Esophagus muscularis mucosa (tissue), 4 donors: ENCODE measurements around the gene NSL1. TPM values are rescaled to one million over a fixed set of nuclear protein-coding genes. Genes with fewer than 3 reads are reported as not detected.

Source experiments
- DNase-seq: peaks from one replicate; pipeline ENCODE4 v3.0.0-alpha.2; 2017; ENCODE audit errors: extremely low spot score
- H3K27ac ChIP-seq, 4 donors: fragments of 200-600 bp; sonication (generic); replicated peaks in 1 of 4; 1 replicate in 3 of 4; 2 replicates in 1 of 4; pipeline ENCODE4 v1.5.1; 2016 to 2019; ENCODE audit warnings: mild to moderate bottlenecking in 1 of 4
- H3K27me3 ChIP-seq, 4 donors: fragments of 200-600 bp; sonication (generic); one replicate each; pipeline versions ENCODE4 v1.5.1 to v1.6.0; 2016 to 2019
- H3K36me3 ChIP-seq, 4 donors: fragments of 200-600 bp; sonication (generic); one replicate each; pipeline ENCODE4 v1.5.1; 2016 to 2019
- H3K4me1 ChIP-seq, 4 donors: fragments of 200-600 bp; sonication (generic); one replicate each; pipeline ENCODE4 v1.5.1; 2016 to 2019
- H3K4me3 ChIP-seq, 4 donors: fragments of 200-600 bp; sonication (generic); 1 replicate in 2 of 4; 2 replicates in 2 of 4; pipeline ENCODE4 v1.5.1; 2016 to 2019; ENCODE audit warnings: mild to moderate bottlenecking in 4 of 4, moderate library complexity in 1 of 4
- H3K9me3 ChIP-seq, 4 donors: fragments of 200-600 bp; sonication (generic); 1 replicate in 3 of 4; 2 replicates in 1 of 4; pipeline ENCODE4 v1.5.1; 2016 to 2019
- EP300 ChIP-seq: sonication (generic); formaldehyde crosslinking; IDR thresholded peaks from one replicate; pipeline ENCODE4 v1.6.1; 2017; ENCODE audit warnings: antibody characterized with exemption
- POLR2A ChIP-seq: fragments of 450-650 bp; IDR thresholded peaks from one replicate; pipeline ENCODE4 v1.6.1; 2017; ENCODE audit warnings: antibody characterized with exemption, moderate library complexity, mild to moderate bottlenecking, low read depth
- POLR2AphosphoS5 ChIP-seq, 2 donors: sonication (generic); formaldehyde crosslinking; IDR thresholded peaks; one replicate each; pipeline ENCODE4 v1.6.1; 2017; ENCODE audit warnings: antibody characterized with exemption in 2 of 2
- WGBS: methylation state at CpG from one replicate; pipeline ENCODE4 v1.1.5; 2018; 5-methylcytosine and 5-hydroxymethylcytosine counted together
- intact Hi-C: fragments of 100-400 bp; cut with DNase I; formaldehyde crosslinking; loops from one replicate; pipeline ENCODE4 v1.15.1; 2023
- total RNA-seq, 4 donors: library from RNA; depleted of rRNA; stranded (reverse); fragments of >200 nt; gene quantifications; one replicate each; pipeline versions ENCODE4 v1.1.0 to v1.2.1, GENCODE V29; 2016
- TF ChIP-seq, protein P1 (sequence below), 3 experiments: fragments of 200-600 bp in 2 of 3; fragments of 450-650 bp in 1 of 3; sonication (generic) in 2 of 3; IDR thresholded peaks; one replicate each; pipeline ENCODE4 v1.5.1; 2017 to 2019; ENCODE audit warnings: antibody characterized with exemption in 3 of 3, mild to moderate bottlenecking in 2 of 3, moderate library complexity in 1 of 3

NSL1 gene
- total RNA-seq, 4 donors from 2014 or later: 20.0 to 42.0 (median 30.8) TPM

- intact Hi-C loops: no loop called here
- no peak overlapping the region for H3K27ac ChIP-seq
- no peaks in the 10 kb centered on the region for H3K4me1 ChIP-seq
- H3K27me3 ChIP-seq: no peaks in the 10 kb centered on the region
- no peak for DNase-seq
- no peak overlapping the region for H3K4me3 ChIP-seq
- H3K36me3 ChIP-seq: peaks cover 0 to 3% (median 0%) of the 10 kb centered on the region in 4 donors
- H3K9me3 ChIP-seq: no peaks in the 10 kb centered on the region
- 73% methylated on average over 5 of the region's 5 CpGs for WGBS
- TF ChIP-seq, protein P1, sequence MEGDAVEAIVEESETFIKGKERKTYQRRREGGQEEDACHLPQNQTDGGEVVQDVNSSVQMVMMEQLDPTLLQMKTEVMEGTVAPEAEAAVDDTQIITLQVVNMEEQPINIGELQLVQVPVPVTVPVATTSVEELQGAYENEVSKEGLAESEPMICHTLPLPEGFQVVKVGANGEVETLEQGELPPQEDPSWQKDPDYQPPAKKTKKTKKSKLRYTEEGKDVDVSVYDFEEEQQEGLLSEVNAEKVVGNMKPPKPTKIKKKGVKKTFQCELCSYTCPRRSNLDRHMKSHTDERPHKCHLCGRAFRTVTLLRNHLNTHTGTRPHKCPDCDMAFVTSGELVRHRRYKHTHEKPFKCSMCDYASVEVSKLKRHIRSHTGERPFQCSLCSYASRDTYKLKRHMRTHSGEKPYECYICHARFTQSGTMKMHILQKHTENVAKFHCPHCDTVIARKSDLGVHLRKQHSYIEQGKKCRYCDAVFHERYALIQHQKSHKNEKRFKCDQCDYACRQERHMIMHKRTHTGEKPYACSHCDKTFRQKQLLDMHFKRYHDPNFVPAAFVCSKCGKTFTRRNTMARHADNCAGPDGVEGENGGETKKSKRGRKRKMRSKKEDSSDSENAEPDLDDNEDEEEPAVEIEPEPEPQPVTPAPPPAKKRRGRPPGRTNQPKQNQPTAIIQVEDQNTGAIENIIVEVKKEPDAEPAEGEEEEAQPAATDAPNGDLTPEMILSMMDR (IDR thresholded peaks at IDR 0.05): no peak
- TF ChIP-seq POLR2A (no peak), POLR2AphosphoS5 (IDR thresholded peaks at IDR 0.05) (no peak), EP300 (no peak)
Observed at GRCh38 chr1:212689196-212689725, 102.3 kb downstream of the NSL1 start.

GRCh38 chr1:212688341-212689047 is 103.1 kb downstream of the NSL1 start:
- no peak overlapping the region for H3K4me3 ChIP-seq
- 81% methylated on average over 7 of the region's 7 CpGs for WGBS
- H3K36me3 ChIP-seq: peaks cover 0 to 3% (median 0%) of the 10 kb centered on the region in 4 donors
- no peak overlapping the region for H3K27ac ChIP-seq
- peaks cover 0 to 2% (median 0%) of the 10 kb centered on the region in 4 donors for H3K27me3 ChIP-seq
- DNase-seq: no peak
- H3K9me3 ChIP-seq: no peaks in the 10 kb centered on the region
- intact Hi-C loops: no loop called here
- TF ChIP-seq EP300 (no peak), POLR2AphosphoS5 (IDR thresholded peaks at IDR 0.05) (no peak), POLR2A (no peak)
- TF ChIP-seq, protein P1 (IDR thresholded peaks at IDR 0.05): no peak
- H3K4me1 ChIP-seq: no peaks in the 10 kb centered on the region

GRCh38 chr1:212687811-212688210 is 103.8 kb downstream of the NSL1 start:
- TF ChIP-seq, protein P1 (IDR thresholded peaks at IDR 0.05): no peak
- TF ChIP-seq POLR2AphosphoS5 (IDR thresholded peaks at IDR 0.05) (no peak), POLR2A (no peak), EP300 (no peak)
- H3K27ac ChIP-seq: no peak overlapping the region
- no peaks in the 10 kb centered on the region for H3K4me1 ChIP-seq
- no peak overlapping the region for H3K4me3 ChIP-seq
- intact Hi-C loops: no loop called here
- WGBS: 97% methylated on average over 2 of the region's 2 CpGs
- H3K27me3 ChIP-seq: peaks cover 0 to 4% (median 0%) of the 10 kb centered on the region in 4 donors
- DNase-seq: no peak
- H3K36me3 ChIP-seq: peaks cover 0 to 3% (median 0%) of the 10 kb centered on the region in 4 donors
- H3K9me3 ChIP-seq: no peaks in the 10 kb centered on the region

GRCh38 chr1:212686591-212686990 is 105.0 kb downstream of the NSL1 start:
- H3K36me3 ChIP-seq: peaks cover 0 to 3% (median 0%) of the 10 kb centered on the region in 4 donors
- TF ChIP-seq POLR2A: no peak
- no peak for TF ChIP-seq EP300
- TF ChIP-seq POLR2AphosphoS5 (IDR thresholded peaks at IDR 0.05): no peak
- TF ChIP-seq, protein P1 (IDR thresholded peaks at IDR 0.05): no peak
- WGBS: 96% methylated on average over 10 of the region's 11 CpGs
- H3K27ac ChIP-seq: no peak overlapping the region
- peaks cover 0 to 4% (median 0%) of the 10 kb centered on the region in 4 donors for H3K27me3 ChIP-seq
- H3K9me3 ChIP-seq: no peaks in the 10 kb centered on the region
- DNase-seq: no peak
- intact Hi-C loops: no loop called here
- H3K4me3 ChIP-seq: no peak overlapping the region
- no peaks in the 10 kb centered on the region for H3K4me1 ChIP-seq
